SK-N-SH treated with all-trans-retinoic acid at 6 μM for 48 hours (cell line): ENCODE results near the gene ELF5.

ENCODE experiments used
- ARNTL ChIP-seq: fragments of 450-650 bp; formaldehyde crosslinking; IDR thresholded peaks from 2 replicates; pipeline ENCODE4 v1.5.0; 2020; ENCODE audit warnings: low read depth, mild to moderate bottlenecking, moderate library complexity, borderline replicate concordance
- CREB5 ChIP-seq: fragments of 250-450 bp; sonication (Bioruptor Pico); IDR thresholded peaks from 2 replicates; pipeline ENCODE4 v1.5.1; 2020; ENCODE audit warnings: low read depth, mild to moderate bottlenecking, moderate library complexity
- CSDC2 ChIP-seq: fragments of 250-450 bp; sonication (Bioruptor Pico); IDR thresholded peaks from 2 replicates; pipeline ENCODE4 v1.5.0; 2020; ENCODE audit warnings: mild to moderate bottlenecking, moderate library complexity
- PATZ1 ChIP-seq: fragments of 250-450 bp; sonication (Bioruptor Pico); IDR thresholded peaks from 2 replicates; pipeline ENCODE4 v1.8.0; 2020; ENCODE audit warnings: mild to moderate bottlenecking, moderate library complexity, borderline replicate concordance
- TOX ChIP-seq: fragments of 250-450 bp; sonication (Bioruptor Pico); IDR thresholded peaks from 2 replicates; pipeline ENCODE4 v1.8.0; 2021; ENCODE audit warnings: mild to moderate bottlenecking, moderate library complexity, borderline replicate concordance
- ZFP3 ChIP-seq: fragments of 250-450 bp; sonication (Bioruptor Pico); IDR thresholded peaks from 2 replicates; pipeline ENCODE4 v1.5.0; 2020; ENCODE audit warnings: mild to moderate bottlenecking, moderate library complexity
- ZNF70 ChIP-seq: fragments of 450-650 bp; formaldehyde crosslinking; IDR thresholded peaks from 2 replicates; pipeline ENCODE4 v1.5.0; 2020; ENCODE audit warnings: mild to moderate bottlenecking, moderate library complexity

DNA sequence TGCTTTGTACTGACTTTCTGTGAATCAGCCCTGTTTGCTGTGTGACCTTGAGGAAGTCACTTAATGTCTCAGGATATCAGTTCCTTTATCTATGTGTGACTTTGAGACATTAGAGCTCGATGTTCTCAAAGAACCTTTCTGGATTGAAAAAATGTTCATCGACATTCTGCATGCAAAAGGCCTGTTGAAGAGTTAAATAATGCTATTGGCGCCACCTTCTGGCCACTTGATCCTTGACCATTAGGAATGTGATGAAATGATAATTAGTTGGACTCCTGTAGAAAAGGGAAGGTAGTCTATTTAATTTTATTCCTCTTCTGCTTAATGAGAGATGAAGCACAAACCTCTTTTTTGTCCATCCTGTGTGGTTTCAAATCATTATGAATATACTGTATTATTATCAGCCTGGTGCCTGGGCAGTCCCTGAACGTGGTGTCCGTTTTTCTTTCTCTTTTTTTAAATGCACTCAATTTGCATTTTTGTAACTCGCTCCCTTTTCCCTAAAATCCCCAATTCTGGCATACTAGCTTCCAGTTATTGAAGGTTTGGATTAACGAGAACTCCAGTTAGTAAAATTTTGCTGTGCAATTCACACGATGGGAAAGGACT lies 20.7 kb downstream of the ELF5 start:
- TF ChIP-seq PATZ1 (CRISPR knock-in tag): no peak
- no peak for TF ChIP-seq CREB5
- TF ChIP-seq TOX (CRISPR knock-in tag): no peak
- TF ChIP-seq CSDC2 (CRISPR knock-in tag): no peak
- no peak for TF ChIP-seq ZNF70
- no peak for TF ChIP-seq ZFP3
- TF ChIP-seq ARNTL (CRISPR knock-in tag): no peak
